SW480 (cell line): ENCODE results near the gene HAUS2.

Experiments
- DNase-seq: peaks from one replicate; pipeline ENCODE4 v3.0.0-alpha.2; 2016; ENCODE audit warnings: low spot score

HAUS2 gene

DNA sequence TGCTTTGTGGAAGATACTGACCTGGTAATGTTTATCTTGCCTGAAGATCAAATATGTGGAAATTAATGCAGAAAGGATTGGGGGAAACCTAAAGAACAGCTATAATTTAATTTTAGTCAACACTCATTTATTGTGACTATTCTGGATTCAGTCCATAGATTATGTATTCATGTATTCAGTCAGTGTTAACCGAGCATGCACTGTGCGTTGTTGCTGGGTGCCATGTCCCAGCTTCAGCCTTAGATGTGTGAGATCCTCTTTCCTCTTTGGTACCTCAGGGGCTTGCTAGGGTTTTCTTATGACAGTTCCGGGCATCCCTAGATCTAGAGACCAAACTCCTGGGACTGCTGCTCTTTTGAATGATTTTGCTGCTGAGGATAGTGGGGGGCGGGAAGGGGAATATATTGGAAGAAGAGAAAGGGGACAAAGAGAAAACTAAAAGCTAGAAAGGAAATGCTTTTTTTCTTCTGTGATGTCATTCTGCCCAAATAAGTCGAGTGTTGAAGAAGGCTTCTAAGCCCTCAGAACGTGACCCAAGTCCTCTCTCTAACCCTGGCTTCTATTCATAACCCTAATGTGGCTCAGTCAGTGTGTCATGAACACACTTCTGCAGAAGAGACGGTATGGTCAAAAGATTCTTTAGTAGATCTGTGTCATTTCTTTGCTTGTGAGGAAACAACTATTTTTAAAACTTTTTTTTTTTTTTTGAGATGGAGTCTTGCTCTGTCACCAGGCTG is 60.3 kb downstream of the HAUS2 start:
- DNase-seq = no peak

GRCh38 chr15:42611532-42611931 is 62.9 kb downstream of the HAUS2 start:
- no peak for DNase-seq

- no peak for DNase-seq
Measured at GRCh38 chr15:42612367-42612912, 63.8 kb downstream of the HAUS2 start.

GRCh38 chr15:42616107-42616506 is 67.5 kb downstream of the HAUS2 start:
- no peak for DNase-seq
